ENCODE results near the gene PRAC1. TPM values are rescaled to one million over a fixed set of nuclear protein-coding genes. Genes with fewer than 3 reads are reported as not detected.

Gene PRAC1
- total and polyA plus RNA-seq, 8 donors = not detected

DNA sequence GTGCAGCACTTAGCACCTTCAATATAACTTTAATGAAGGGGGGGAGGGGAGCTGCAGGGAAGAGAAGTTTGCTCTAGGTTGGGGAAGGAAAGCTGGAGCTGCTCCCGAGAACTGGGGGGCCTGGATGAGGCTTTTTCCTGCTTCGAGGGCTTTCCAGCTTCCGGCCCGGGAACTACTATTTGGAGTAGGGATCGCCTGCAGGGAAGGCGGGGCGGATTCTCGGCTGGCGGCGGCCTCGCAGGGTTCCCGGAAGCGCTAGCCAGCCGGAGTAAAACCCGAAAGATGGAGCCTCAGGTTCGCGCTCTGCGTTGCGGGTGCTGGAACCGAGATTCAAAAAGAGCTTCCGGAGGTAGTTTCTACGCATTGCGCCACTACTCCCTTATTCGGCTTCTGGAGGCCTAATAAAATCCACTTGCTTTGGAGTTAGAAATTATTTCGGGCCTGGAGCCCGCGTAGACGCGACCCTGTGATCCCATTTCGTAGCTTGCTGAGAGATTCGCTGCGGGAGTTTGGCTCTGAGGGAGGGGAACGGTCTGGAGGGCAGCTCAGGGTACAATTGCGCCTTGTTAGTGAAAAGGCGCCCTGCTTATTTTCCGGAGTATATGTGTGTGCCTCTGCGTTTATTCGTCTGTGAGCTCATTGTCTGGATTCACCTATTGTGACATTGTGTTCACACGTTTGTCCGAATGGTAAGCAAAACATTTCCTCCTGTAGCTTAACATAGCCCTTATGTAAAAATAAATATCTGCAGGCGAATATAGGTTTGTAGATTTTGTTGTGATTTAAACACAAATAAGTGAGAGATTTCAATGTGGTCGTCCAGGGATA is 1.3 kb upstream of the PRAC1 start:
- H3K9me3 ChIP-seq = no peaks in the 10 kb centered on the region
- H3K27me3 ChIP-seq = peaks cover 99 to 100% of the 10 kb centered on the region in 2 donors
- intact Hi-C loops (cut with DNase I) = loop anchor here in 1 of 2 donors (10.0 kb wide), 1 partner anchor 71 kb away; no protein-coding TSS in a partner anchor
- no peak for DNase-seq
- TF ChIP-seq, protein P1, sequence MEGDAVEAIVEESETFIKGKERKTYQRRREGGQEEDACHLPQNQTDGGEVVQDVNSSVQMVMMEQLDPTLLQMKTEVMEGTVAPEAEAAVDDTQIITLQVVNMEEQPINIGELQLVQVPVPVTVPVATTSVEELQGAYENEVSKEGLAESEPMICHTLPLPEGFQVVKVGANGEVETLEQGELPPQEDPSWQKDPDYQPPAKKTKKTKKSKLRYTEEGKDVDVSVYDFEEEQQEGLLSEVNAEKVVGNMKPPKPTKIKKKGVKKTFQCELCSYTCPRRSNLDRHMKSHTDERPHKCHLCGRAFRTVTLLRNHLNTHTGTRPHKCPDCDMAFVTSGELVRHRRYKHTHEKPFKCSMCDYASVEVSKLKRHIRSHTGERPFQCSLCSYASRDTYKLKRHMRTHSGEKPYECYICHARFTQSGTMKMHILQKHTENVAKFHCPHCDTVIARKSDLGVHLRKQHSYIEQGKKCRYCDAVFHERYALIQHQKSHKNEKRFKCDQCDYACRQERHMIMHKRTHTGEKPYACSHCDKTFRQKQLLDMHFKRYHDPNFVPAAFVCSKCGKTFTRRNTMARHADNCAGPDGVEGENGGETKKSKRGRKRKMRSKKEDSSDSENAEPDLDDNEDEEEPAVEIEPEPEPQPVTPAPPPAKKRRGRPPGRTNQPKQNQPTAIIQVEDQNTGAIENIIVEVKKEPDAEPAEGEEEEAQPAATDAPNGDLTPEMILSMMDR (IDR thresholded peaks at IDR 0.05) = no peak
- H3K4me1 ChIP-seq = peaks cover 9 to 35% of the 10 kb centered on the region in 2 donors
- no peak for ATAC-seq
- H3K4me3 ChIP-seq = no peak overlapping the region
- no peaks in the 10 kb centered on the region for H3K36me3 ChIP-seq
- H3K27ac ChIP-seq = no peak overlapping the region

DNA sequence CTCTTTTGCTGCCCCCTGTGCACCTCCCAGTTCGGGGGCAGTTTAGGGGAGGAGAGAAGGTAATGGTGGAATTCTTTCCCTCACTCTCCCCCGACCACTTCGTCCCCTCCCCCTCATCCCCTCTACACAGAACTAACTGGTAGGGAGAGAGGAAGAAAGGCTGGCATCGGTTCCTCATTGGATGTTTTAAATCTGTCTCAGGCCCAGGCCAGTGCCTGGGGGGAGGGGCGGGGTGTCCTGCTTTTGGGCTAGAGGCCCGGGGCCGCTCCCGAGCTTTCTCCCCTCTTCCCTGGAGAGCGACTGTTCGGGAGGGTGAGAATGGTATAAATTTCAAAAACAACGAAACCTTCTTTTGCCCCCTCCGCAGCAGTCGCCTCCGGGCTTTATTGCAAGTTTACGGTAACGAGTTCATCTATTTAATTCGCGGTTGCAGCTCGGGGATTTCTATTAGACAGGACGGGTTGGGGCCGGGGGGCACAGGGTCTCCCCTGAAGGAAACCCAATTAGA is 651 bp upstream of the PRAC1 start, which contains the start of gene PRAC2:
Gene PRAC2 (plus strand): TSS at position 271 of the 508 bp plus-strand sequence. CDS start 1,226 bp downstream, outside the sequence.
- intact Hi-C loops (cut with DNase I) = loop anchor here in 1 of 2 donors (10.0 kb wide), 1 partner anchor 72 kb away; no protein-coding TSS in a partner anchor
- no peak for ATAC-seq

DNA sequence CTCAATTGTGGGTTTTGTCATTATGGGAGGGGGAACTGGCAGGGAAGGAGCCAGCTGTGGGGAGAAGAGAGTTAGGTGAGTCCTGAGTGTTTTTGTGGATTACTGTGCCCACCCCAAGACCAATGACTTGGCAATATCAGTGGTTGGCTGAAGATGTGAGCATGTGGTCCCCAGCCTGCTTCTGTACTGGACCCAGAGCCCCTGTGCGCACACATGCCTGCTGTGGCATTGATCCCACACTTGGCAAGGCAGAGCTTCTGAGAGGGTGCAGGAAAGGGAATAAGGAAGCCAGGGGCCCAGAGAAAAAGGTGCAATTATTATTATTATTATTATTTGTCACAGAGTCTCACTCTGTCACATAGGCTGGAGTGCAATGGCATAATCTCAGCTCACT is 1.3 kb downstream of the PRAC1 start:
- peaks cover 99 to 100% of the 10 kb centered on the region in 2 donors for H3K27me3 ChIP-seq
- DNase-seq (no peak), ATAC-seq (no peak)
- no peak overlapping the region for H3K4me3 ChIP-seq
- intact Hi-C loops (cut with DNase I) = loop anchor here in 1 of 2 donors (10.0 kb wide), 1 partner anchor 74 kb away; no protein-coding TSS in a partner anchor
- no peak overlapping the region for H3K27ac ChIP-seq
- H3K4me1 ChIP-seq = peaks cover 9 to 34% of the 10 kb centered on the region in 2 donors
- TF ChIP-seq, protein P1 (IDR thresholded peaks at IDR 0.05) = no peak
- H3K36me3 ChIP-seq = no peaks in the 10 kb centered on the region
- no peaks in the 10 kb centered on the region for H3K9me3 ChIP-seq

More for the DNA sequence above, 651 bp upstream of the PRAC1 start, which contains the start of gene PRAC2:
- no peaks in the 10 kb centered on the region for H3K36me3 ChIP-seq
- no peak within 1 kb of the TSS for H3K4me3 ChIP-seq
- H3K27me3 ChIP-seq = peaks cover 99 to 100% of the 10 kb centered on the region in 2 donors
- peaks cover 9 to 34% of the 10 kb centered on the region in 2 donors for H3K4me1 ChIP-seq
- H3K27ac ChIP-seq = no peak within 1 kb of the TSS
- no peaks in the 10 kb centered on the region for H3K9me3 ChIP-seq
- TF ChIP-seq, protein P1 (IDR thresholded peaks at IDR 0.05) = no peak
- no peak for DNase-seq

DNA sequence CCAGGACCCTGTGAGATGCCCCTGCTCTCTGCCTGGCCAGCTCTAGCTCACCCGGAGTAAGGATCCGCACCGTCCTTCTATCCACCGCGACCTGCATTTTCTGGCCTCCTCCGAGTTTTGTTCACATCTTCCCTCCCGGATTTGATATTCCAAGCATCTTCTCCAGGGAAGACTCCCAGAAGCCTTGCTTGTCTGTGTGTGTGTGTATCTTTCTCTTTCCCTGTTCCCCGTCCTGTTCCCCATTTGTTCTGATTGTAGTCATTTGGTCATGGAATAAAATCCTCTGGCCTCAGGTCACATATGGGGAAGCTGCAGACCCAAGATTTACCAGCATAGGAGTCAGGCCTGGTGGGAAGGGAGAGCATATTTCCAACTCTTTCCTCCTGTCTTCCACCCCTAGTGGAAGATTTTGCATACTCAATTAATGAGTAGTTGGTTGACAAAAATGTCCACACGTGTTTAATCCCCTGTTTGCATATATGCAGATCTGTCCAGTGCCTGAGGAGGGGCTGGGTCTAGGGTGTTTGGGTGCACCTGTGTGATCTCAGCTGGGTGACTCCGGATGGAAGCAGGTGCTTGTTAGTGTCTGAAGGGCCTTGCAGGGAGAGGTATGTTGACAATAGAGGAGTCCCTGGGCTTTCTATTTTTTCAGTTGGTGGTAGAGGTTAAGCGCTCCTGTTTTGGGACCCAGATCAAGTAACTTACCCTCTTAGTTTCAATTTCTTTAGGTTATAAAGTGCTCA is 1.9 kb downstream of the PRAC1 start:
- Histone ChIP-seq H3K4me3 (no peak overlapping the region), H3K36me3 (no peaks in the 10 kb centered on the region), H3K9me3 (no peaks in the 10 kb centered on the region), H3K27me3 (peaks cover 99 to 100% of the 10 kb centered on the region in 2 donors), H3K27ac (no peak overlapping the region), H3K4me1 (peaks cover 9 to 34% of the 10 kb centered on the region in 2 donors)
- DNase-seq = no peak
- ATAC-seq = no peak
- TF ChIP-seq, protein P1 (IDR thresholded peaks at IDR 0.05) = no peak
- intact Hi-C loops (cut with DNase I) = loop anchor here in 1 of 2 donors (10.0 kb wide), 1 partner anchor 74 kb away; no protein-coding TSS in a partner anchor
